ENCODE measurements around the gene SLA2.
"Not testable (repeated sequence)": the region's sequence is repeated elsewhere in the genome, so short reads cannot be mapped to it uniquely, and the experiment has no call there.

SLA2 gene

DNA sequence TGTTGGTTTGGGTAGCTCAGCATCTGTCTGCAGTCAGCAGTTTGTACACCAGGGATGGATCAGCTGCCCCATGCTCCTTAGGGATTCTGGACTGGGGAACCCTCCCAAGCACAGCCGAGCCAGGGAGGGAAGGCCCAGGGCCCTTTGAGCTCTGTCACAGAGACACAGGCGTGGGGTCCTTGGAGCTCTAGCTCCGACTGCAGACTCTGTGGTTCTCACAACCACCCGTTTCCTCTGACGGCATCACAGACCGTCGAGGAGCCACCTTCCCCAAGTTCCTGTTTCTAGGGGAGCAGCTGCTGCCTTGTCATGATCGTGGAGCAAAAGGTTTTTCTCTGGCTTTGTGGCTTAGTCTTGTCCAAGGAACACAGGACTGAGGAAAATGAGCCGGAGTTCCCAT lies at the start of gene SLA2:
Gene SLA2 (minus strand): TSS at position 199 of the 400 bp plus-strand sequence. CDS start 4,861 bp downstream, outside the sequence.
- Histone ChIP-seq H3K27me3 (ENCODE audit: low read length) (no peaks in the 10 kb centered on the region), H3K9me3 (ENCODE audit: insufficient read depth, low read length) (no peaks in the 10 kb centered on the region), H4K20me1 (ENCODE audit: low read depth, low read length) (no peaks in the 10 kb centered on the region), H3K27ac (ENCODE audit: low read depth, low read length) (no peak within 1 kb of the TSS), H2AFZ (ENCODE audit: low read depth, low read length, severe bottlenecking) (no peak within 1 kb of the TSS), H3K4me2 (ENCODE audit: low read depth, low read length, poor library complexity, severe bottlenecking) (no peak within 1 kb of the TSS), H3F3A (ENCODE audit: insufficient read depth) (no peaks in the 10 kb centered on the region), H3K79me2 (ENCODE audit: insufficient read depth, low read length) (no peaks in the 10 kb centered on the region), H3K4me3 (ENCODE audit: insufficient read depth, low read length, poor library complexity, severe bottlenecking) (no peak within 1 kb of the TSS), H3K9ac (ENCODE audit: low read length) (no peak within 1 kb of the TSS), H3K9me2 (replicated peaks; ENCODE audit: insufficient read depth, low read length) (no peaks in the 10 kb centered on the region), H3K36me3 (ENCODE audit: low read length) (no peaks in the 10 kb centered on the region)
- no peak for TF ChIP-seq EZH2phosphoT487 (conservative IDR thresholded peaks at IDR 0.05; ENCODE audit: low read length)
- TF ChIP-seq CTCF (IDR thresholded peaks at IDR 0.05; ENCODE audit: insufficient read depth, low read length, poor library complexity, severe bottlenecking), result no peak

GRCh38 chr20:36695467-36695866 lies 49.5 kb upstream of the SLA2 start:
- not testable (repeated sequence) for H3K9ac ChIP-seq (ENCODE audit: low read length); H3K9me2 ChIP-seq (replicated peaks; ENCODE audit: insufficient read depth, low read length); H3K9me3 ChIP-seq (ENCODE audit: insufficient read depth, low read length); H3K4me3 ChIP-seq (ENCODE audit: insufficient read depth, low read length, poor library complexity, severe bottlenecking); H3K36me3 ChIP-seq (ENCODE audit: low read length); H3K4me2 ChIP-seq (ENCODE audit: low read depth, low read length, poor library complexity, severe bottlenecking); H3K27ac ChIP-seq (ENCODE audit: low read depth, low read length); H4K20me1 ChIP-seq (ENCODE audit: low read depth, low read length); H3F3A ChIP-seq (ENCODE audit: insufficient read depth); H2AFZ ChIP-seq (ENCODE audit: low read depth, low read length, severe bottlenecking); H3K27me3 ChIP-seq (ENCODE audit: low read length); H3K79me2 ChIP-seq (ENCODE audit: insufficient read depth, low read length)

GRCh38 chr20:36688630-36689029 lies 42.6 kb upstream of the SLA2 start:
- Histone ChIP-seq H3K4me3 (ENCODE audit: insufficient read depth, low read length, poor library complexity, severe bottlenecking) (no peak overlapping the region), H3K9me2 (replicated peaks; ENCODE audit: insufficient read depth, low read length) (no peaks in the 10 kb centered on the region), H3K27ac (ENCODE audit: low read depth, low read length) (no peak overlapping the region), H3K9me3 (ENCODE audit: insufficient read depth, low read length) (no peaks in the 10 kb centered on the region), H3K79me2 (ENCODE audit: insufficient read depth, low read length) (no peaks in the 10 kb centered on the region), H3K36me3 (ENCODE audit: low read length) (no peaks in the 10 kb centered on the region), H4K20me1 (ENCODE audit: low read depth, low read length) (no peaks in the 10 kb centered on the region), H2AFZ (ENCODE audit: low read depth, low read length, severe bottlenecking) (no peak overlapping the region), H3K4me2 (ENCODE audit: low read depth, low read length, poor library complexity, severe bottlenecking) (no peak overlapping the region), H3K27me3 (ENCODE audit: low read length) (no peaks in the 10 kb centered on the region), H3K9ac (ENCODE audit: low read length) (no peak overlapping the region), H3F3A (ENCODE audit: insufficient read depth) (no peaks in the 10 kb centered on the region)
- no peak for TF ChIP-seq CTCF (IDR thresholded peaks at IDR 0.05; ENCODE audit: insufficient read depth, low read length, poor library complexity, severe bottlenecking)
- TF ChIP-seq EZH2phosphoT487 (conservative IDR thresholded peaks at IDR 0.05; ENCODE audit: low read length), result no peak

GRCh38 chr20:36687850-36688249 lies 41.9 kb upstream of the SLA2 start:
- Histone ChIP-seq H3K27me3 (ENCODE audit: low read length) (no peaks in the 10 kb centered on the region), H3K9ac (ENCODE audit: low read length) (no peak overlapping the region), H3K4me2 (ENCODE audit: low read depth, low read length, poor library complexity, severe bottlenecking) (no peak overlapping the region), H3F3A (ENCODE audit: insufficient read depth) (no peaks in the 10 kb centered on the region), H3K36me3 (ENCODE audit: low read length) (no peaks in the 10 kb centered on the region), H3K79me2 (ENCODE audit: insufficient read depth, low read length) (no peaks in the 10 kb centered on the region), H3K9me2 (replicated peaks; ENCODE audit: insufficient read depth, low read length) (no peaks in the 10 kb centered on the region), H4K20me1 (ENCODE audit: low read depth, low read length) (no peaks in the 10 kb centered on the region), H3K4me3 (ENCODE audit: insufficient read depth, low read length, poor library complexity, severe bottlenecking) (no peak overlapping the region), H3K27ac (ENCODE audit: low read depth, low read length) (no peak overlapping the region), H3K9me3 (ENCODE audit: insufficient read depth, low read length) (no peaks in the 10 kb centered on the region), H2AFZ (ENCODE audit: low read depth, low read length, severe bottlenecking) (no peak overlapping the region)
- no peak for TF ChIP-seq CTCF (IDR thresholded peaks at IDR 0.05; ENCODE audit: insufficient read depth, low read length, poor library complexity, severe bottlenecking)
- no peak for TF ChIP-seq EZH2phosphoT487 (conservative IDR thresholded peaks at IDR 0.05; ENCODE audit: low read length)

Measured in SU-DHL-6 (cell line).